GM12878 (cell line): Measurements from ENCODE around the gene BCL2L13. TPM values are rescaled to one million over a fixed set of nuclear protein-coding genes. Genes with fewer than 3 reads are reported as not detected.

Source experiments
- BHLHE40 ChIP-seq, 2 experiments: fragments of 450-650 bp in 1 of 2; IDR thresholded peaks; 2 replicates each; pipeline ENCODE4 v1.6.1; 2011 to 2017; ENCODE audit warnings: low read depth in 2 of 2, borderline replicate concordance in 1 of 2, improper control_type of control experiment in 1 of 2, low read length in 1 of 2, mild to moderate bottlenecking in 1 of 2
- CBFB ChIP-seq: IDR thresholded peaks from 2 replicates; pipeline ENCODE4 v1.6.1; 2016; ENCODE audit warnings: antibody characterized with exemption, low read depth
- CHD4 ChIP-seq: fragments of 200-600 bp; sonication (generic); IDR thresholded peaks from 2 replicates; pipeline ENCODE4 v1.6.1; 2016; ENCODE audit warnings: mild to moderate bottlenecking
- GABPA ChIP-seq: IDR thresholded peaks from 2 replicates; pipeline ENCODE4 v1.6.1; 2014; ENCODE audit warnings: antibody characterized with exemption, low read depth, mild to moderate bottlenecking, inconsistent platforms
- HCFC1 ChIP-seq: fragments of 150-350 bp; IDR thresholded peaks from 2 replicates; pipeline ENCODE4 v1.6.1; 2014; ENCODE audit warnings: low read length
- HSF1 ChIP-seq: fragments of 150-350 bp; IDR thresholded peaks from 2 replicates; pipeline ENCODE4 v1.6.1; 2014; ENCODE audit warnings: mild to moderate bottlenecking, low read depth, low read length
- PAX5 ChIP-seq: IDR thresholded peaks from 2 replicates; pipeline ENCODE4 v1.6.1; 2011; ENCODE audit warnings: low read depth, low read length, borderline replicate concordance
- PAX8 ChIP-seq: fragments of 450-650 bp; IDR thresholded peaks from 2 replicates; pipeline ENCODE4 v1.6.1; 2017; ENCODE audit warnings: mild to moderate bottlenecking, moderate library complexity
- POLR2AphosphoS2 ChIP-seq: IDR thresholded peaks from 2 replicates; pipeline ENCODE4 v1.6.1; 2011; ENCODE audit warnings: low read depth, mild to moderate bottlenecking, low read length, improper control_type of control experiment, moderate library complexity
- RELB ChIP-seq: fragments of 450-650 bp; IDR thresholded peaks from 2 replicates; pipeline ENCODE4 v1.6.1; 2017; ENCODE audit warnings: low read depth, mild to moderate bottlenecking, moderate library complexity
- RUNX3 ChIP-seq: IDR thresholded peaks from 2 replicates; pipeline ENCODE4 v1.6.1; 2012; ENCODE audit warnings: low read length, inconsistent platforms
- TAF1 ChIP-seq: IDR thresholded peaks from 2 replicates; pipeline ENCODE4 v1.6.1; 2011; ENCODE audit warnings: mild to moderate bottlenecking, low read depth, low read length, borderline replicate concordance
- WRNIP1 ChIP-seq: IDR thresholded peaks from 2 replicates; pipeline ENCODE4 v1.6.1; 2011; ENCODE audit warnings: low read depth, low read length, improper control_type of control experiment, borderline replicate concordance
- ZBED1 ChIP-seq: IDR thresholded peaks from 2 replicates; pipeline ENCODE4 v1.6.1; 2016; ENCODE audit warnings: borderline replicate concordance
- ZNF592 ChIP-seq: fragments of 450-650 bp; IDR thresholded peaks from 2 replicates; pipeline ENCODE4 v1.6.1; 2017; ENCODE audit warnings: mild to moderate bottlenecking, moderate library complexity
- polyA plus RNA-seq, 11 experiments: library from polyadenylated mRNA; depleted of rRNA in 4 of 11; unstranded in 6 of 11; stranded (reverse) in 5 of 11; fragments of >200 nt; fragmentation: Nextera tagmentation in 4 of 11; fragmentation: Illumina TruSeq in 1 of 11; extraction: Ambion mirVana in 4 of 11; extraction: Trizol in 1 of 11; gene quantifications; 1 replicate in 1 of 11; 2 replicates in 10 of 11; pipeline versions ENCODE4 v1.2.1 to v1.2.3, GENCODE V29; 2011 to 2016; ENCODE audit warnings: inconsistent platforms in 2 of 11, missing spikeins in 2 of 11, low read depth in 1 of 11
- total RNA-seq, 4 experiments: library from RNA; depleted of rRNA in 3 of 4; stranded (reverse); fragments of >200 nt in 3 of 4; fragmentation: Illumina TruSeq in 1 of 4; extraction: Trizol in 1 of 4; gene quantifications; 2 replicates each; pipeline versions ENCODE4 v1.2.1 to v1.2.3, GENCODE V29; 2013 to 2021
- TF ChIP-seq, protein P1 (sequence below): IDR thresholded peaks from 2 replicates; pipeline ENCODE4 v1.6.1; 2012; ENCODE audit warnings: low read depth, low read length, improper control_type of control experiment
- TF ChIP-seq, protein P2 (sequence below): IDR thresholded peaks from 2 replicates; pipeline ENCODE4 v1.6.1; 2012; ENCODE audit warnings: low read length, inconsistent platforms
- TF ChIP-seq, protein P3 (sequence below): IDR thresholded peaks from 2 replicates; pipeline ENCODE4 v1.6.1; 2011; ENCODE audit warnings: mild to moderate bottlenecking, low read depth, low read length, moderate library complexity; ENCODE audit not compliant: insufficient replicate concordance

BCL2L13 gene
- total and polyA plus RNA-seq, 10 of the 15 experiments (the other 5 are each of a cell fraction or from before 2014, with no cell fraction given): 18.6 to 30.6 (median 28.2) TPM

DNA sequence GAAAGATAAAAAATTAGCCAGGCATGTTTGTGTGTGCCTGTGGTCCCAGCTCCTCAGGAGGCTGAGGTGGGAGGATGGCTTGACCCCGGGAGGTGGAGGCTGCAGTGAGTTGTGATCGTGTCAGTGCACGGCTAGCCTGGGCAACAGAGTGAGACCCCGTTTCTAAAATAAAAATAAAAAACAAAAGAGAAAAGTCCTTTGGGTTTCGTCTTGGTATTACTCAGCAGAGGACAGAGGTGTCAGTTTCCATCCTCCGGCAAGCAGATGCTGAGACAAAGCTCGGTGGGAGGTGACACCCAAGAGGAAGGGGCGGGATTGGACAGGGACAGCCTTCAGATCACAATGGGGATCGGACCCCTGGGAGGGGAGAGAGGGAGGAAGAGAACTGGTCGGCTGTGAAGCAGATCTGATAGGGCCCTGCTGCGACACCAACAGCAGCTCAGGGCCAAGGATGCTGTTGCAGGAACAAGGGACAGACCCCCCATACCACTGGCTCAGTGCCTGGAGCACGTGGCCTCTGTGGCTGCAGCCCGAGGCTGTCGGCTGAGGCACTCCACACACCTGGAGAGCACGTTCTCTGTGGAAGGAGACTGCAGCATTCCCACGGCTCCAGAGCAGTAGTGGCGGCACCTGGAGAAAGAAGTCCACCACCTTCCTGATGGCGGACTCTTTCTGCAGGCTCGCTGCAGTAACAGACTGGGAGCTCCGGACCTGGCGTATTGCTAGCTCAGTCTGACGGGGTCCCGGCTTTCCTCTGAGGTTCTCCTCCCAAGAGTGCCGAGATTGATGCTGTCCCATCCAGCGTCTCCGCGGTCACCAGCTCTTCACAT, 140.9 kb downstream of the BCL2L13 start (continued):
- TF ChIP-seq, protein P1, sequence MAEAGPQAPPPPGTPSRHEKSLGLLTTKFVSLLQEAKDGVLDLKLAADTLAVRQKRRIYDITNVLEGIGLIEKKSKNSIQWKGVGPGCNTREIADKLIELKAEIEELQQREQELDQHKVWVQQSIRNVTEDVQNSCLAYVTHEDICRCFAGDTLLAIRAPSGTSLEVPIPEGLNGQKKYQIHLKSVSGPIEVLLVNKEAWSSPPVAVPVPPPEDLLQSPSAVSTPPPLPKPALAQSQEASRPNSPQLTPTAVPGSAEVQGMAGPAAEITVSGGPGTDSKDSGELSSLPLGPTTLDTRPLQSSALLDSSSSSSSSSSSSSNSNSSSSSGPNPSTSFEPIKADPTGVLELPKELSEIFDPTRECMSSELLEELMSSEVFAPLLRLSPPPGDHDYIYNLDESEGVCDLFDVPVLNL: no peak
- TF ChIP-seq CHD4 (0 out of 2 replicates have a peak, but pooled peaks have one; percentile 49), HSF1 (no peak), CBFB (peak; percentile 69), BHLHE40 (IDR thresholded peaks at IDR 0.05; ENCODE audit: borderline replicate concordance in 1 of 2, low read depth in 2 of 2, low read length in 1 of 2) (peak; percentile 13 to 86; a peak in 3 of 4 replicates), RUNX3 (peak; percentile 58; the same call in 1 of the 2 replicates), PAX8 (no peak), HCFC1 (no peak), PAX5 (no peak; the same call in 1 of the 2 replicates), ZBED1 (0 out of 2 replicates have a peak, but pooled peaks have one; percentile 63), ZNF592 (no peak), WRNIP1 (no peak), RELB (peak; percentile 77; the same call in 1 of the 2 replicates), POLR2AphosphoS2 (peak; percentile 75; the same call in 1 of the 2 replicates), TAF1 (no peak), GABPA (no peak)
- TF ChIP-seq, protein P2, sequence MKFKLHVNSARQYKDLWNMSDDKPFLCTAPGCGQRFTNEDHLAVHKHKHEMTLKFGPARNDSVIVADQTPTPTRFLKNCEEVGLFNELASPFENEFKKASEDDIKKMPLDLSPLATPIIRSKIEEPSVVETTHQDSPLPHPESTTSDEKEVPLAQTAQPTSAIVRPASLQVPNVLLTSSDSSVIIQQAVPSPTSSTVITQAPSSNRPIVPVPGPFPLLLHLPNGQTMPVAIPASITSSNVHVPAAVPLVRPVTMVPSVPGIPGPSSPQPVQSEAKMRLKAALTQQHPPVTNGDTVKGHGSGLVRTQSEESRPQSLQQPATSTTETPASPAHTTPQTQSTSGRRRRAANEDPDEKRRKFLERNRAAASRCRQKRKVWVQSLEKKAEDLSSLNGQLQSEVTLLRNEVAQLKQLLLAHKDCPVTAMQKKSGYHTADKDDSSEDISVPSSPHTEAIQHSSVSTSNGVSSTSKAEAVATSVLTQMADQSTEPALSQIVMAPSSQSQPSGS: peak; percentile 50; the same call in 1 of the 2 replicates
- TF ChIP-seq, protein P3, sequence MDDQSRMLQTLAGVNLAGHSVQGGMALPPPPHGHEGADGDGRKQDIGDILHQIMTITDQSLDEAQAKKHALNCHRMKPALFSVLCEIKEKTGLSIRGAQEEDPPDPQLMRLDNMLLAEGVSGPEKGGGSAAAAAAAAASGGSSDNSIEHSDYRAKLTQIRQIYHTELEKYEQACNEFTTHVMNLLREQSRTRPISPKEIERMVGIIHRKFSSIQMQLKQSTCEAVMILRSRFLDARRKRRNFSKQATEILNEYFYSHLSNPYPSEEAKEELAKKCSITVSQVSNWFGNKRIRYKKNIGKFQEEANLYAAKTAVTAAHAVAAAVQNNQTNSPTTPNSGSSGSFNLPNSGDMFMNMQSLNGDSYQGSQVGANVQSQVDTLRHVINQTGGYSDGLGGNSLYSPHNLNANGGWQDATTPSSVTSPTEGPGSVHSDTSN: no peak
